Measurements from ENCODE around the gene CHMP2A. TPM values are rescaled to one million over a fixed set of nuclear protein-coding genes. Genes with fewer than 3 reads are reported as not detected.

Gene CHMP2A
- total RNA-seq, 2 donors from 2014 or later: 74.8 to 88.8 TPM

- Mint-ChIP-seq H3K27me3 (no peaks in the 10 kb centered on the region), H3K4me1 (peaks cover 25% of the 10 kb centered on the region), H3K36me3 (ENCODE audit: low read depth) (peaks cover 2% of the 10 kb centered on the region), H3K4me3 (no peak overlapping the region), H3K27ac (no peak overlapping the region)
- no peak for DNase-seq
- H3K9me3 ChIP-seq (ENCODE audit: control insufficient read depth, low read length, poor library complexity, severe bottlenecking): no peaks in the 10 kb centered on the region
- ATAC-seq: no peak
These were observed 33.3 kb downstream of the CHMP2A start for GRCh38 chr19:58521651-58522050.

DNA sequence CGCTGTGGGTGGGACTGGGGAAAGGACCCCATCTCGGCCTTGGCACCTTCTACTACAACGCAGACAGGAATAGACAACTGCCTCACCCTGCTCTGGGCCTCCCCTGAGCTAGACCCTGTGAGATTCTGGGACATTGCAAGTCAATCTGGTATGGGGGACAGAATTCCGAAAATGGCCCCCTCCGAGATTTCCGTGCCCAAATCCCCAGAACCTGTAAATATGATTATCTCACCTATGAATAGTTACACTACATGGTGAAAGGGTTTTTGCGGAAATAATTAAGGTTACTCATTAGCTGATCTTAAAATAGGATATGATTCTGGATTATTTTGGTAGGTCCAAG lies 34.7 kb downstream of the CHMP2A start:
- H3K4me3 Mint-ChIP-seq: peak overlapping the region; percentile 97
- peak overlapping the region; percentile 96 for H3K27ac Mint-ChIP-seq
- H3K36me3 Mint-ChIP-seq (ENCODE audit: low read depth): peaks cover 2% of the 10 kb centered on the region
- ATAC-seq: no peak
- H3K9me3 ChIP-seq (ENCODE audit: control insufficient read depth, low read length, poor library complexity, severe bottlenecking): no peaks in the 10 kb centered on the region
- no peaks in the 10 kb centered on the region for H3K27me3 Mint-ChIP-seq
- H3K4me1 Mint-ChIP-seq: peaks cover 32% of the 10 kb centered on the region
- no peak for DNase-seq

GRCh38 chr19:58519355-58520256 lies 35.3 kb downstream of the CHMP2A start, which contains the start of gene ZBTB45:
ZBTB45 (minus strand) TSS chr19:58519810; CDS start chr19:58517673, 2,137 bp downstream.
- ATAC-seq (peak; percentile 85), DNase-seq (peak; percentile 84 to 91 (median 87))
- Mint-ChIP-seq H3K36me3 (ENCODE audit: low read depth) (peaks cover 2% of the 10 kb centered on the region), H3K4me1 (peaks cover 35% of the 10 kb centered on the region), H3K4me3 (peak within 1 kb of the TSS; percentile 97), H3K27ac (peak within 1 kb of the TSS; percentile 96), H3K27me3 (no peaks in the 10 kb centered on the region)
- H3K9me3 ChIP-seq (ENCODE audit: control insufficient read depth, low read length, poor library complexity, severe bottlenecking): no peaks in the 10 kb centered on the region

GRCh38 chr19:58519087-58519354 lies 35.9 kb downstream of the CHMP2A start:
- H3K36me3 Mint-ChIP-seq (ENCODE audit: low read depth): peaks cover 2% of the 10 kb centered on the region
- H3K4me1 Mint-ChIP-seq: peaks cover 36% of the 10 kb centered on the region
- peak overlapping the region; percentile 96 for H3K27ac Mint-ChIP-seq
- no peaks in the 10 kb centered on the region for H3K9me3 ChIP-seq (ENCODE audit: control insufficient read depth, low read length, poor library complexity, severe bottlenecking)
- DNase-seq: peak; percentile 30 to 32 (median 31)
- peak overlapping the region; percentile 97 for H3K4me3 Mint-ChIP-seq
- H3K27me3 Mint-ChIP-seq: no peaks in the 10 kb centered on the region
- peak; percentile 17 for ATAC-seq

DNA sequence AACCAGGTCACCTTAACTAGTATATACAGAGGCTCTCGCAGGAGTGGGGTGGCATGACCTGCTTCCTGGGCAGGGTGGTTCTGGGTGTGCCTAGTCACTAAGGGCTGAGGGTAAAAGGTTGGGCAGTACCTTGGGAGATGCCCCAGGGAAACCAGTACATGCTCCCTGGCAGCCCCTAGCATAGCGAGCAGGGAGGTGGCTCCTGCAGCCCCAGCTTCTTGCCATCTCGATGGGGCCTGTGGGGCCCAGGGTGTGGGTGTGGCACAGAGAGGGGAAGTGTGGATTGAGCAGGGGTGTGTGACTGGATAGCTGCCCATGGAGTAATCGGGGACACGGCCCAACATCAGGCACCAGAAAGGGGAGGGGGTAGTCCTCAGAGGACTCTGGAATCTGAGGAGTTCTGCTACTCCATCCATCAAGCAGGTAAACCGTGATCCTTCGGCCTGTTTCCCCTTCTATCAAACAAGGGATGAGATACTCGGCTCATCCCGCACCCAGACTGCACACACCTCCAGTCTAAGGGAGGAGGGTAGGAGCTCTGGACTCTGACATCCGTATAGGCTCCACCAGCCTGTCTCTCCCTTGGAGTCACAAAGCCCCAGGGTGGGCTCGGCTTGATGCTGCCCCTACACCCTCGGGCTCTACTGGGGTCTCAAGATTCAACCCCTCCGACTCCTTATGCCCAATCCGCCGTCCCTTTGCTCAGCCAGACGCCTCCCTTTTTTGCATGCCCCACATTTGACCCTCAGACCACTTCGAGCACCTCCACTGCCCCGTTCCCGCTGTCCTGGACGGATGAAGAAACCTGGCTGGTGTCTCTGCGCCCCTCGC lies 36.4 kb downstream of the CHMP2A start:
- peak overlapping the region; percentile 97 for H3K4me3 Mint-ChIP-seq
- ATAC-seq: no peak
- H3K27me3 Mint-ChIP-seq: no peaks in the 10 kb centered on the region
- no peaks in the 10 kb centered on the region for H3K9me3 ChIP-seq (ENCODE audit: control insufficient read depth, low read length, poor library complexity, severe bottlenecking)
- peaks cover 2% of the 10 kb centered on the region for H3K36me3 Mint-ChIP-seq (ENCODE audit: low read depth)
- no peak for DNase-seq
- H3K4me1 Mint-ChIP-seq: peaks cover 39% of the 10 kb centered on the region
- peak overlapping the region; percentile 96 for H3K27ac Mint-ChIP-seq

GRCh38 chr19:58516964-58517833 lies 37.7 kb downstream of the CHMP2A start:
- Mint-ChIP-seq H3K27me3 (no peaks in the 10 kb centered on the region), H3K4me3 (no peak overlapping the region), H3K27ac (no peak overlapping the region), H3K4me1 (peaks cover 39% of the 10 kb centered on the region), H3K36me3 (ENCODE audit: low read depth) (peaks cover 2% of the 10 kb centered on the region)
- no peak for ATAC-seq
- no peak for DNase-seq
- H3K9me3 ChIP-seq (ENCODE audit: control insufficient read depth, low read length, poor library complexity, severe bottlenecking): no peaks in the 10 kb centered on the region

DNA sequence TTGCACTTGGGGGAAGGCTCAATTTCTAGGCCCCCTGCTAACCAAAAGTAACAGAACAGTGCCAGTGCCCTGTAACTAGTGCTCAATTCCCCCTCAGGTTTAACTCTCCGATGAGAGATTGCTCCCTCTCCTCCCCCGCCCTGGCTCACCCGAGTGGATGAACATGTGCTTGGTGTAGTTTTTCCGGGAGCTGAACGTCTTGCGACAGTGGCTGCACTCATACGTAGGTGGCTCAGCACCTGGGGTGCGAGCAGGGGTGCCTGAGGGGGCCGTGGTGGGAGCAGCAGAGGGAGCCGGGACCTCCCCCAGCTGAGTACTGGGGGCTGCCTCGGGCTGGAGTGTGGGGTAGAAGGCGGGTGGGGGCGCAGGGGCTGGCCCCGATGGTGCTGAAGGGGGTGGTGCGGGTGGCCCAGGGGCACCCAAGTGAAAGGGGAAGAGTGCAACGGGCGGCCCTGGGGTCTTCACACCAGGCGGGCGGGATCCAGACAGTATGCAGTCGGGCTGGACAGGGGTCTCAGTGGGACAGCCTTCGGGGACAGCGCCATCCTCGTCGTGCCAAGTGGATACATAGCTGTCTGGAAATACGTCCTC lies 38.6 kb downstream of the CHMP2A start:
- H3K36me3 Mint-ChIP-seq (ENCODE audit: low read depth): peaks cover 2% of the 10 kb centered on the region
- H3K27me3 Mint-ChIP-seq: no peaks in the 10 kb centered on the region
- no peaks in the 10 kb centered on the region for H3K9me3 ChIP-seq (ENCODE audit: control insufficient read depth, low read length, poor library complexity, severe bottlenecking)
- H3K4me1 Mint-ChIP-seq: peaks cover 39% of the 10 kb centered on the region
- H3K4me3 Mint-ChIP-seq: no peak overlapping the region
- H3K27ac Mint-ChIP-seq: no peak overlapping the region
- ATAC-seq: no peak
- no peak for DNase-seq

DNA sequence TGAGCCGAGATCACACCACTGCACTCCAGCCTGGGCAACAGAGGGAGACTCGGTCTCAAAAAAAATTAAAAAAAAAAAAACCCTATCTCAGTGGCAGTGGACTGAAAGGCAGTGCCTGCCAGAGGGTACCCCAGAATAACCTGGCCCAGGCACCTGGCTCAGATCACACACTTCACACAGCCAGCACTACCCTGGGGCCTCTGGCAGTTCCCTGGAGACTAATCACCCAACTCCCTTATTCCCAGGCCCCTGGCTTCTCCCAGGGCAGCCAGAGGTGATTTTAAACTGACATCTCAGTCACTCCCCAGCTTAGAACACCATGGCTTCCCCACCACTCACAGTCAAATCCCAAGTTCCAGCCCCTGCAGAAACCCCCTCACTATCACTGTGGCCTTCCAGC lies 39.6 kb downstream of the CHMP2A start:
- DNase-seq: no peak
- H3K36me3 Mint-ChIP-seq (ENCODE audit: low read depth): peaks cover 2% of the 10 kb centered on the region
- no peak overlapping the region for H3K27ac Mint-ChIP-seq
- peaks cover 37% of the 10 kb centered on the region for H3K4me1 Mint-ChIP-seq
- no peaks in the 10 kb centered on the region for H3K27me3 Mint-ChIP-seq
- no peaks in the 10 kb centered on the region for H3K9me3 ChIP-seq (ENCODE audit: control insufficient read depth, low read length, poor library complexity, severe bottlenecking)
- H3K4me3 Mint-ChIP-seq: peak overlapping the region; percentile 67
- ATAC-seq: no peak

- H3K27me3 Mint-ChIP-seq: no peaks in the 10 kb centered on the region
- H3K4me1 Mint-ChIP-seq: peaks cover 31% of the 10 kb centered on the region
- peaks cover under 1% of the 10 kb centered on the region for H3K36me3 Mint-ChIP-seq (ENCODE audit: low read depth)
- H3K27ac Mint-ChIP-seq: peak overlapping the region; percentile 60
- H3K4me3 Mint-ChIP-seq: peak overlapping the region; percentile 84
- DNase-seq (no peak), ATAC-seq (no peak)
- H3K9me3 ChIP-seq (ENCODE audit: control insufficient read depth, low read length, poor library complexity, severe bottlenecking): no peaks in the 10 kb centered on the region
These were observed 40.3 kb downstream of the CHMP2A start for GRCh38 chr19:58514564-58515022.

DNA sequence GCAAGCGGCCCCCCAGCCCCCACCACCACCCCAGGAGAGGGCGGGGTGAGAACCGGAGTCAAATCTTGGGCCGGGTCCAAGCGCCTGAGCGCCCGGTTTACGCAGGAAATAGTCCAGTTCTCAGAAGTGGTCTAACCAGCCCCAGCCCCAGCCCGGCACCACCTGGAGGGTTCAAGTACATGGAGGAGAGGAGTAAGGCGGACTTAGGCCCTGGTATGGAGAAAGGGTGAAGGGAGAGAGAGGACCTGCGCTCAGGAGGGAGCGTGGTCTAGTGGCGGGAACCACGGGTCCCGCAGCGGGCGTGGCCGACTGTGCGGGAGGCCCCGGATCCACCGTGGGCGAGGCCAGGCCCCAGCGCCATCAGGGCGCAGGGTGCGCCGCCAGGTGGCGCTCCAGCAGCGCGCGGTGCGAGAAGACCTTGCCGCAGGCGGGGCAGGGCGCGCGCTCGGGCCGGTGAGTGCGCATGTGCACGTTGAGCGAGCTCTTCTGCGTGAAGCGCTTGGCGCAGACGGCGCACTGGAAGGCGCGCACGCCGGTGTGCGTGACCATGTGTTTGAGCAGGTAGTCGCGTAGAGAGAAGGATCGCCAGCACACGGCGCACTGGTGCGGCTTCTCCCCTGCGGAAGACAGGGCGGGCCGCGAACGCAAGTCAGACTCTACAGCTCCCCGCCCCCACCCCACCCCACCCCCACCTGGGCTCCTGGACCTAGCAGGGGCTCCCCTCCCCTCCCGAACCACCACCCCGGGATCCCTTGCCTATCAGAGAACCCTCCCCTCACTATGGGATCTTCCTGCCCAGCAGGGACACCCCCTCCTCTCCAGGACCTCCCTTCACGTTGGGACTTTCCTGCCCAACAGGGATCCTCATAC lies 41.0 kb downstream of the CHMP2A start:
- Mint-ChIP-seq H3K4me1 (peaks cover 25% of the 10 kb centered on the region), H3K4me3 (peak overlapping the region; percentile 84)
- peak; percentile 95 for ATAC-seq

DNA sequence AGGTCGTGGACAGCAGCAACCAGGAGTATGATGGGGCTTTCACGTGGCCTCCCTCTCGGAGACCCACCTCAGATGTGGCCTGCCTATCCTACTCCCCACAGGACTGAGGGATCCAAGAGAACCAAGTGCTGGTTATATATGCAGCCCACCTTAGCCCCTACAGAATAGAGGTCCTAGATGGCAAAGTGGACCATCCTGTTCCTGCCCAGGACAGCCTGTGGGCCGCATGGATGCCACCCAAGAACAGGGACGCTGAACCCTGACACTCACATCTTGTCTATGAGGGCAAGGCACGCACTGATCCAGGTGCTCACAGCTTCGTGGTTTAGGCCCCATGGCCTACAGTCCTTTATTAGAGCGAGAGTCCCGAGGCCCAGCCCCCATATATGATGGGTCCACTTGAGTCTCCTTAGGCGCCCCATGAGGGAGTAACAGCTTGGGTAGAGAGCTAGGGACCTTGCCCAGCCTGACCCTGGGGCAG lies 41.7 kb downstream of the CHMP2A start:
- no peak for DNase-seq
- no peaks in the 10 kb centered on the region for H3K36me3 Mint-ChIP-seq (ENCODE audit: low read depth)

More for the DNA sequence above, 41.0 kb downstream of the CHMP2A start:
- H3K27ac Mint-ChIP-seq: peak overlapping the region; percentile 60
- no peaks in the 10 kb centered on the region for H3K9me3 ChIP-seq (ENCODE audit: control insufficient read depth, low read length, poor library complexity, severe bottlenecking)
- no peaks in the 10 kb centered on the region for H3K27me3 Mint-ChIP-seq
- DNase-seq: peak; percentile 90 to 97 (median 93)
- no peaks in the 10 kb centered on the region for H3K36me3 Mint-ChIP-seq (ENCODE audit: low read depth)

More for the DNA sequence above, 41.7 kb downstream of the CHMP2A start:
- ATAC-seq: no peak
- Mint-ChIP-seq H3K4me1 (peaks cover 18% of the 10 kb centered on the region), H3K27me3 (no peaks in the 10 kb centered on the region), H3K4me3 (peak overlapping the region; percentile 84), H3K27ac (peak overlapping the region; percentile 60)
- H3K9me3 ChIP-seq (ENCODE audit: control insufficient read depth, low read length, poor library complexity, severe bottlenecking): no peaks in the 10 kb centered on the region
